PC-9 (cell line): ENCODE measurements around the gene KIAA0513. TPM values are rescaled to one million over a fixed set of nuclear protein-coding genes. Genes with fewer than 3 reads are reported as not detected.
"Not testable (repeated sequence)": the region's sequence is repeated elsewhere in the genome, so short reads cannot be mapped to it uniquely, and the experiment has no call there.

Experiments used
- BruUV-seq: library from RNA; stranded (reverse); fragments of 400-500 nt; replicated peaks from 2 replicates; lab custom pipeline; 2021; lab: Mats Ljungman, UMichigan
- CTCF ChIA-PET: fragments of 300-600 bp; sonication (Branson Sonifier 250); formaldehyde crosslinking; loops from one replicate; lab custom pipeline; 2022; ENCODE audit warnings: antibody characterized with exemption; lab: Charles Lee
- POLR2A ChIA-PET: fragments of 300-600 bp; sonication (Branson Sonifier 250); formaldehyde crosslinking; loops from one replicate; lab custom pipeline; 2022; ENCODE audit warnings: antibody characterized with exemption; ENCODE audit not compliant: unreplicated experiment; lab: Charles Lee
- DNase-seq, 2 experiments: peaks; one replicate each; pipeline versions ENCODE4 v3.0.0 to v3.0.0-alpha.2; 2015 to 2022; ENCODE audit warnings: mixed read lengths in 1 of 2
- H2AFZ ChIP-seq: fragments of 200-600 bp; sonication (generic); 2 replicates; pipeline ENCODE4 v1.8.1; 2017; ENCODE audit warnings: antibody characterized with exemption
- H3F3A ChIP-seq: fragments of 200-600 bp; sonication (generic); 2 replicates; pipeline ENCODE4 v1.8.1; 2017; ENCODE audit warnings: antibody characterized with exemption, mild to moderate bottlenecking, low read depth; ENCODE audit not compliant: insufficient read depth
- H3K27ac ChIP-seq: fragments of 200-600 bp; sonication (generic); 2 replicates; pipeline ENCODE4 v1.6.1; 2016; ENCODE audit warnings: mixed run types
- H3K27me3 ChIP-seq: fragments of 200-600 bp; sonication (generic); 2 replicates; pipeline ENCODE4 v1.6.1; 2016; ENCODE audit warnings: low read depth, mixed run types; ENCODE audit not compliant: insufficient read depth
- H3K36me3 ChIP-seq: fragments of 200-600 bp; sonication (generic); 2 replicates; pipeline ENCODE4 v1.6.1; 2016; ENCODE audit warnings: low read depth, mixed run types
- H3K4me1 ChIP-seq: fragments of 200-600 bp; sonication (generic); replicated peaks from 2 replicates; pipeline ENCODE4 v1.6.1; 2016; ENCODE audit warnings: mixed run types; ENCODE audit not compliant: insufficient read depth
- H3K4me2 ChIP-seq: fragments of 200-600 bp; sonication (generic); 2 replicates; pipeline ENCODE4 v1.6.1; 2017; ENCODE audit warnings: mixed run types
- H3K4me3 ChIP-seq: fragments of 200-600 bp; sonication (generic); 2 replicates; pipeline ENCODE4 v1.6.1; 2016; ENCODE audit warnings: mixed run types
- H3K79me2 ChIP-seq: fragments of 200-600 bp; sonication (generic); 2 replicates; pipeline ENCODE4 v1.6.1; 2017; ENCODE audit warnings: low read depth, mixed run types
- H3K9me2 ChIP-seq: fragments of 200-600 bp; sonication (generic); 2 replicates; pipeline ENCODE4 v1.8.1; 2017; ENCODE audit warnings: mild to moderate bottlenecking; ENCODE audit not compliant: insufficient read depth
- H3K9me3 ChIP-seq: fragments of 200-600 bp; sonication (generic); 2 replicates; pipeline ENCODE4 v1.8.1; 2016; ENCODE audit warnings: low read depth; ENCODE audit not compliant: insufficient read depth
- H4K20me1 ChIP-seq: fragments of 200-600 bp; sonication (generic); 2 replicates; pipeline ENCODE4 v1.8.1; 2017; ENCODE audit not compliant: insufficient read depth
- CTCF ChIP-seq: fragments of 200-600 bp; sonication (generic); conservative IDR thresholded peaks from 2 replicates; pipeline ENCODE4 v1.6.1; 2017; ENCODE audit warnings: mixed run types, antibody characterized with exemption, mild to moderate bottlenecking, moderate library complexity
- EZH2 ChIP-seq: fragments of 200-600 bp; sonication (generic); IDR thresholded peaks from 2 replicates; pipeline ENCODE4 v1.8.0; 2017; ENCODE audit warnings: antibody characterized with exemption, low read depth
- intact Hi-C: fragments of 100-400 bp; cut with micrococcal nuclease; formaldehyde crosslinking; loops from one replicate; pipeline ENCODE4 v1.10.0; 2022; ENCODE audit not compliant: unreplicated experiment
- total RNA-seq: library from RNA; stranded (reverse); gene quantifications from 2 replicates; pipeline ENCODE4 v1.2.3, GENCODE V29; 2021

The KIAA0513 gene
- total RNA-seq, 1 experiment from 2014 or later, result 4.3 TPM

DNA sequence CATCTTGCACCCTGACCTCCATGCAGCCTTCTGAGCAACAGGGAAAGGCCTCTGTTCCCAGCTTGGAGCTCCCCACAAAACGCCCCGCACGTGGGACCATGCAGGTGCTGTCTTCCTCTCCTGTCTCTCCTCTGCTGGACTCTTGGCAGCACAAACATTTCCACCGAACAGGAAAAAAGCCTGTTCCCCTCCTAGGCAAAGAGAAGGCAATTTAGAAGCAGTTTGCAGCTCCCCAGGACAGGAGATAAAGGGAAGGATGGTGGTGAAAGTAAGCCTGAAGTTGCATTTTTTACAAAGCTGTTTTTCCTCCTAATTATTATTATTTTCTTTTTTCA lies 92.4 kb downstream of the KIAA0513 start:
- ChIA-PET CTCF (no interaction called here), POLR2A (no interaction called here)
- H3K4me2 ChIP-seq, result no peak overlapping the region
- BruUV-seq, result no TSS peak
- no peak overlapping the region for H2AFZ ChIP-seq
- H3K27ac ChIP-seq, result no peak overlapping the region
- peaks cover 9% of the 10 kb centered on the region; the same call in 1 of the 2 replicates for H3F3A ChIP-seq
- H3K36me3 ChIP-seq, result no peaks in the 10 kb centered on the region
- H4K20me1 ChIP-seq, result no peaks in the 10 kb centered on the region
- H3K27me3 ChIP-seq, result no peaks in the 10 kb centered on the region
- H3K9me3 ChIP-seq, result no peaks in the 10 kb centered on the region
- TF ChIP-seq CTCF, result no peak
- no peak for TF ChIP-seq EZH2
- no peaks in the 10 kb centered on the region for H3K9me2 ChIP-seq
- no peaks in the 10 kb centered on the region for H3K79me2 ChIP-seq
- intact Hi-C loops, result no loop called here
- no peak for DNase-seq
- no peaks in the 10 kb centered on the region for H3K4me1 ChIP-seq
- no peak overlapping the region for H3K4me3 ChIP-seq

- peak overlapping the region; percentile 42; the same call in 1 of the 2 replicates for H3K4me2 ChIP-seq
- intact Hi-C loops, CTCF ChIA-PET, H3K4me1 ChIP-seq, BruUV-seq, H3K9me2 ChIP-seq, H3K36me3 ChIP-seq, H3K9me3 ChIP-seq, POLR2A ChIA-PET, H3K27ac ChIP-seq, H2AFZ ChIP-seq, H3K27me3 ChIP-seq, H3K4me3 ChIP-seq, H3K79me2 ChIP-seq, DNase-seq, H4K20me1 ChIP-seq: not testable (repeated sequence)
- peaks cover 16% of the 10 kb centered on the region; the same call in 1 of the 2 replicates for H3F3A ChIP-seq
Observed at GRCh38 chr16:85123441-85123840, 95.8 kb downstream of the KIAA0513 start.

DNA sequence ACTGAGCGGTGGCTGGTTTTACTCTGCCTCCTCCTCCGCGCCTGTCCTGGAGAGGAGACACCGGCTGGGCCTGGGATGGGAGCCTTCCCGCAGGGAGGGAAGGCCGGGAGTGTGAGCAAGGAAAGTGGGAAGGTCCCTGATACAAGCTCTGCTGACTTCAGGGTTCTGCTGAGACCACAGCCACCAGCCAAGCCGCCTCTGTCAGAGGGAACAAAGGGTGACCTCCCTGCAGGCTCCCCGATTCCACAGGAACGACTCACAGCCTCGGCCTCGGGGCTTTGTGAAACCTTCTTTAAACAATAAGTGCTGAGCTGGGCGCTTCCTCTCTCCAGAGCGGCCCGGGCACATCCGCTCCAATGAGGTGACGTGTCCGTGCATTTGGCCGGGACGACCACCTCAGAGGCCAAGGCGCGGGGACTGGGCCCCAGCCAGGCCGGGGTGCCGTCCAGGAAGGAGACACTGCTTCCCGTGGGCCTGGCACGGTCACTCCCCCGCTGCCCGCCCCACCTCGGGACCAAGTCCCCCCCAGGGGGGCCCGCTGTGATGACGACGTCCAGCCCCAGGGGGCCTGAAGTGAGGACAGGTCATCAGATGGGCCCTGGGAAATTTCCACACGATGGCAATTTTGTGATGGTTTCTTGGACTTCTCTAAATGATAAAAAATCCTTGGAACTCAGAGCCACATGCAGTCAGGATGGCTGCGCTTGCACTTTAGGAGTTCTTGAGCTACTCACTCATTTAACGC lies 96.5 kb downstream of the KIAA0513 start:
- H3K36me3 ChIP-seq, result no peaks in the 10 kb centered on the region
- TF ChIP-seq CTCF (no peak), EZH2 (no peak)
- no peaks in the 10 kb centered on the region for H3K79me2 ChIP-seq
- peak; percentile 48 to 71 for DNase-seq
- intact Hi-C loops, result no loop called here
- no TSS peak for BruUV-seq
- ChIA-PET CTCF (interaction anchor here (0.7 kb wide), 1 partner anchor 9 kb away, joined by 3 read pairs; no protein-coding TSS in a partner anchor), POLR2A (no interaction called here)
- no peaks in the 10 kb centered on the region; the same call in 1 of the 2 replicates for H4K20me1 ChIP-seq
- H2AFZ ChIP-seq, result no peak overlapping the region; the same call in 1 of the 2 replicates
- no peak overlapping the region for H3K27ac ChIP-seq
- H3K4me3 ChIP-seq, result no peak overlapping the region; the same call in 1 of the 2 replicates
- no peaks in the 10 kb centered on the region for H3K9me3 ChIP-seq
- no peaks in the 10 kb centered on the region for H3K4me1 ChIP-seq
- H3F3A ChIP-seq, result peaks cover 16% of the 10 kb centered on the region; the same call in 1 of the 2 replicates
- H3K27me3 ChIP-seq, result no peaks in the 10 kb centered on the region
- H3K4me2 ChIP-seq, result peak overlapping the region; percentile 42; the same call in 1 of the 2 replicates
- no peaks in the 10 kb centered on the region for H3K9me2 ChIP-seq
